Vagina (tissue), 2 donors: ENCODE data around the gene ABCC2. TPM values are rescaled to one million over a fixed set of nuclear protein-coding genes. Genes with fewer than 3 reads are reported as not detected.

Experiments
- DNase-seq, 2 donors: peaks; one replicate each; pipeline ENCODE4 v3.0.0-alpha.2; 2017; ENCODE audit errors: extremely low spot score in 2 of 2
- H3K27ac ChIP-seq: fragments of 200-600 bp; sonication (generic); one replicate; pipeline ENCODE4 v1.5.1; 2019
- H3K27me3 ChIP-seq: fragments of 200-600 bp; sonication (generic); one replicate; pipeline ENCODE4 v1.5.1; 2019
- H3K36me3 ChIP-seq, 2 donors: fragments of 200-600 bp; sonication (generic); one replicate each; pipeline ENCODE4 v1.5.1; 2017 to 2019
- H3K4me1 ChIP-seq: fragments of 200-600 bp; sonication (generic); one replicate; pipeline ENCODE4 v1.5.1; 2019
- H3K4me3 ChIP-seq, 2 donors: fragments of 200-600 bp; sonication (generic); 1 replicate in 1 of 2; 2 replicates in 1 of 2; pipeline ENCODE4 v1.5.1; 2016 to 2019
- H3K9me3 ChIP-seq: fragments of 200-600 bp; sonication (generic); one replicate; pipeline ENCODE4 v1.5.1; 2019
- CTCF ChIP-seq, 3 experiments: fragments of 450-650 bp in 2 of 3; fragments of 200-600 bp in 1 of 3; sonication (generic) in 1 of 3; IDR thresholded peaks; one replicate each; pipeline ENCODE4 v1.5.1; 2017 to 2019; ENCODE audit warnings: antibody characterized with exemption in 3 of 3, mild to moderate bottlenecking in 2 of 3, moderate library complexity in 2 of 3
- POLR2A ChIP-seq, 2 donors: fragments of 450-650 bp; IDR thresholded peaks; one replicate each; pipeline ENCODE4 v1.6.1; 2017; ENCODE audit warnings: antibody characterized with exemption in 2 of 2, mild to moderate bottlenecking in 2 of 2, moderate library complexity in 2 of 2
- POLR2AphosphoS5 ChIP-seq, 2 donors: sonication (generic); formaldehyde crosslinking; IDR thresholded peaks; one replicate each; pipeline ENCODE4 v1.9.0; 2017; ENCODE audit warnings: antibody characterized with exemption in 2 of 2, mild to moderate bottlenecking in 2 of 2, low read depth in 1 of 2; ENCODE audit not compliant: insufficient read depth in 1 of 2
- intact Hi-C: fragments of 100-400 bp; cut with DNase I; formaldehyde crosslinking; loops from one replicate; pipeline ENCODE4 v1.15.1; 2023
- total RNA-seq: library from RNA; depleted of rRNA; stranded (reverse); fragments of >200 nt; gene quantifications from one replicate; pipeline ENCODE4 v1.2.3, GENCODE V29; 2016

The ABCC2 gene
- total RNA-seq, 1 donor from 2014 or later: 1.7 TPM

GRCh38 chr10:99850767-99851340 lies 68.4 kb downstream of the ABCC2 start:
- H3K27me3 ChIP-seq: no peaks in the 10 kb centered on the region
- TF ChIP-seq POLR2AphosphoS5 (IDR thresholded peaks at IDR 0.05; ENCODE audit: insufficient read depth in 1 of 2, low read depth in 1 of 2) (no peak), POLR2A (IDR thresholded peaks at IDR 0.05) (no peak), CTCF (IDR thresholded peaks at IDR 0.05) (no peak)
- intact Hi-C loops: no loop called here
- H3K36me3 ChIP-seq: no peaks in the 10 kb centered on the region
- H3K4me1 ChIP-seq: no peaks in the 10 kb centered on the region
- H3K9me3 ChIP-seq: no peaks in the 10 kb centered on the region
- no peak for DNase-seq
- no peak overlapping the region for H3K27ac ChIP-seq
- H3K4me3 ChIP-seq: no peak overlapping the region

- intact Hi-C loops: no loop called here
- Histone ChIP-seq H3K27ac (no peak overlapping the region), H3K36me3 (no peaks in the 10 kb centered on the region), H3K4me1 (no peaks in the 10 kb centered on the region), H3K4me3 (no peak overlapping the region), H3K27me3 (no peaks in the 10 kb centered on the region), H3K9me3 (no peaks in the 10 kb centered on the region)
- DNase-seq: no peak
- TF ChIP-seq CTCF (IDR thresholded peaks at IDR 0.05): no peak
- no peak for TF ChIP-seq POLR2A (IDR thresholded peaks at IDR 0.05)
- no peak for TF ChIP-seq POLR2AphosphoS5 (IDR thresholded peaks at IDR 0.05; ENCODE audit: insufficient read depth in 1 of 2, low read depth in 1 of 2)
These were observed 69.4 kb downstream of the ABCC2 start for GRCh38 chr10:99851825-99852224.

- TF ChIP-seq POLR2A (IDR thresholded peaks at IDR 0.05) (no peak), CTCF (IDR thresholded peaks at IDR 0.05) (no peak), POLR2AphosphoS5 (IDR thresholded peaks at IDR 0.05; ENCODE audit: insufficient read depth in 1 of 2, low read depth in 1 of 2) (no peak)
- Histone ChIP-seq H3K4me3 (no peak overlapping the region), H3K27me3 (no peaks in the 10 kb centered on the region), H3K36me3 (no peaks in the 10 kb centered on the region), H3K9me3 (no peaks in the 10 kb centered on the region), H3K4me1 (no peaks in the 10 kb centered on the region), H3K27ac (no peak overlapping the region)
- intact Hi-C loops: no loop called here
- no peak for DNase-seq
These were observed 70.2 kb downstream of the ABCC2 start for GRCh38 chr10:99852481-99853213.

GRCh38 chr10:99853655-99854054 lies 71.2 kb downstream of the ABCC2 start:
- TF ChIP-seq POLR2A (IDR thresholded peaks at IDR 0.05) (no peak), POLR2AphosphoS5 (IDR thresholded peaks at IDR 0.05; ENCODE audit: insufficient read depth in 1 of 2, low read depth in 1 of 2) (no peak), CTCF (IDR thresholded peaks at IDR 0.05) (no peak)
- DNase-seq: no peak
- intact Hi-C loops: no loop called here

GRCh38 chr10:99854860-99855259 lies 72.4 kb downstream of the ABCC2 start:
- no peak overlapping the region for H3K4me3 ChIP-seq
- intact Hi-C loops: no loop called here

More at GRCh38 chr10:99853655-99854054, 71.2 kb downstream of the ABCC2 start:
- no peaks in the 10 kb centered on the region for H3K9me3 ChIP-seq
- no peaks in the 10 kb centered on the region for H3K36me3 ChIP-seq
- no peak overlapping the region for H3K27ac ChIP-seq
- no peaks in the 10 kb centered on the region for H3K4me1 ChIP-seq
- no peak overlapping the region for H3K4me3 ChIP-seq
- H3K27me3 ChIP-seq: no peaks in the 10 kb centered on the region

More at GRCh38 chr10:99854860-99855259, 72.4 kb downstream of the ABCC2 start:
- no peaks in the 10 kb centered on the region for H3K4me1 ChIP-seq
- no peak overlapping the region for H3K27ac ChIP-seq
- no peak for DNase-seq
- H3K9me3 ChIP-seq: no peaks in the 10 kb centered on the region
- TF ChIP-seq POLR2A (IDR thresholded peaks at IDR 0.05) (no peak), POLR2AphosphoS5 (IDR thresholded peaks at IDR 0.05; ENCODE audit: insufficient read depth in 1 of 2, low read depth in 1 of 2) (no peak), CTCF (IDR thresholded peaks at IDR 0.05) (peak in 2 of 3 experiments; percentile 23 to 47)
- H3K27me3 ChIP-seq: no peaks in the 10 kb centered on the region
- no peaks in the 10 kb centered on the region for H3K36me3 ChIP-seq
